Erythroblast (primary cell): ENCODE data around the gene SLC35D3.

Experiments
- GATA1 ChIP-seq: IDR thresholded peaks from 2 replicates; pipeline ENCODE4 v1.6.1; 2011; ENCODE audit warnings: low read depth, mild to moderate bottlenecking, control low read depth, low read length, moderate library complexity
- POLR2A ChIP-seq: IDR thresholded peaks from 2 replicates; pipeline ENCODE4 v1.6.1; 2011; ENCODE audit warnings: mild to moderate bottlenecking, low read length

DNA sequence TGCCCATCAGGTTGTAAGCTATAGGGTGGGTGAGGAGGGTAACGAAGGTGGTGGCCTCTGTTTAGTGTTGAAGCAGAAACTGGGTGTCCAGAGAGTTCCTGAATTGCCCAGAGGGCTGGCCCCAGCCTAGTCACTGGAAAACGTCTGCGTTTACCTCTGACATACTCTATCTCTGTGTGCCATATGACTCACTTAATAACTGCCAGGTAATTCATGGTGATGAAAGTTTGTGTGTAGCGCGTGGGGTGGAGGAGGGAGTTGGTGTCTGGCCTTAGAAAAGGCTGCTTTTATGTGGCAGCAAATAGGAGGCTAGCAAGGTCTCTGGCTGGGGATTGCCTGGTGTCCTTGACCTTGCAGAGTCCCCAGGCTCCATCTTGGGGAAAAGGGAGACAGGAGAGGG lies 47.3 kb downstream of the SLC35D3 start:
- TF ChIP-seq POLR2A (no peak), GATA1 (no peak)
